NCI-H2081 treated with DMSO at 0.1 percent for 48 hours (cell line): ENCODE results near the gene CCDC102B.

Experiments used
- DNase-seq: peaks from one replicate; lab custom pipeline; 2025; lab: John Stamatoyannopoulos, UW

Gene CCDC102B

DNA sequence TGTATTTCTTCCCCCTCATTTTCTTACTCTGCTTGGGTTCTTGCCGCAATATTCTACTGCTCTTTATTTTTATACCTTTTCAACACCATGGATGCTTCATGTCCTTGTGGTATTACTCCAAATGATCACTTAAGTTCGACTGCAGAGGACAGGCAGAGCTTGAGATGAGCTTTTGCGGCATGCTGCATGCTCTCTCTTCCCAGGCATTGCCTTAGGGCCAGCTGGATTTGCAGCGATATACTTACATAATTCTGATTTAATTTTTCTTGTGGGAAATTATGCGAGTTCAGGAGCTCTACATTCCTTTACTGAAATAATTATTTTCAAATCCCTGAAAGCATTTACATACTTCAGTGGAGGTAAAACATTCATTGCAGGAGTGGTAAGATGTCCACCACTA is 288.1 kb downstream of the CCDC102B start:
- no peak for DNase-seq

- DNase-seq = no peak
Observed at GRCh38 chr18:69088973-69089372, 291.1 kb downstream of the CCDC102B start.

DNA sequence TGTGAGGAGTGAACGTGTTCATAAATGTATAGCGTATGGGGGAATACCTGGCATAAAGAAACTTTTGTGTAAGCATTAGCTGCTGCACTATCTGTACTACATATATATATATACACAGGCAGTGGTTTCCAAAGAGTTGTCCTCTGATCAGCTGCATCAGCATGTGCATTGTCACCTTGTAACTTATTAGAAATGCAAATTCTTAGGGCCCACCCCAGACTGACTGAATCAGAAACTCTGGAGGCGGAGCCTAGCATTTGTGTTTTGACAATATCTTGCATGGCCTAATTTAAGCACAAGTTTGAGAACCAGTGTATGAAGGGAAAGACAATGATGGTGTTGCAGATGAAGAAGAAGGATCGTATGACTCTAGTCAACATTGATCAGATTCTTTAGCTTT is 299.5 kb downstream of the CCDC102B start:
- no peak for DNase-seq

- no peak for DNase-seq
Observed at GRCh38 chr18:69102959-69103358, 305.1 kb downstream of the CCDC102B start.
